GM23248 (cell line): ENCODE measurements around the gene SPOCK3.

Source experiments
- EZH2 ChIP-seq: fragments of 200-600 bp; sonication (generic); IDR thresholded peaks from 2 replicates; pipeline ENCODE4 v1.6.1; 2018; ENCODE audit warnings: antibody characterized with exemption, mild to moderate bottlenecking; ENCODE audit not compliant: insufficient read depth, poor library complexity, severe bottlenecking
- EZH2phosphoT487 ChIP-seq: fragments of 200-600 bp; sonication (generic); IDR thresholded peaks from 2 replicates; pipeline ENCODE4 v1.6.1; 2018; ENCODE audit warnings: antibody characterized with exemption, moderate library complexity, mild to moderate bottlenecking, low read depth; ENCODE audit not compliant: insufficient read depth

- TF ChIP-seq EZH2 (no peak), EZH2phosphoT487 (no peak)
Measured at GRCh38 chr4:166902941-166903340, 331.4 kb downstream of the SPOCK3 start.
